ENCODE measurements around the gene EHMT1.

The EHMT1 gene

GRCh38 chr9:137823986-137824771, 205.4 kb downstream of the EHMT1 start:
- no peak for TF ChIP-seq CEBPB (IDR thresholded peaks at IDR 0.05)
- no peak for TF ChIP-seq EP300 (IDR thresholded peaks at IDR 0.05; ENCODE audit: borderline replicate concordance)
- no peak for TF ChIP-seq YY1 (IDR thresholded peaks at IDR 0.05; ENCODE audit: low read depth)
- TF ChIP-seq NFIC (IDR thresholded peaks at IDR 0.05): no peak
- TF ChIP-seq REST (IDR thresholded peaks at IDR 0.05; ENCODE audit: low read depth): no peak
- no peak for TF ChIP-seq TAF1 (IDR thresholded peaks at IDR 0.05; ENCODE audit: low read depth)
- no peak for TF ChIP-seq MAX (IDR thresholded peaks at IDR 0.05)
- no peak for TF ChIP-seq EGR1 (IDR thresholded peaks at IDR 0.05)
- no peak for TF ChIP-seq TEAD4 (IDR thresholded peaks at IDR 0.05)
- no peak for TF ChIP-seq FOXM1 (IDR thresholded peaks at IDR 0.05; ENCODE audit: borderline replicate concordance, low read depth)

- no peak for TF ChIP-seq RAD21 (IDR thresholded peaks at IDR 0.05; ENCODE audit: low read depth)
- TF ChIP-seq TEAD4 (IDR thresholded peaks at IDR 0.05): no peak
- no peak for TF ChIP-seq NFIC (IDR thresholded peaks at IDR 0.05)
- TF ChIP-seq USF1 (IDR thresholded peaks at IDR 0.05): no peak
- TF ChIP-seq CREB1 (IDR thresholded peaks at IDR 0.05; ENCODE audit: low read depth): no peak
- no peak for TF ChIP-seq TAF1 (IDR thresholded peaks at IDR 0.05; ENCODE audit: low read depth)
- TF ChIP-seq ZBTB7A (IDR thresholded peaks at IDR 0.05; ENCODE audit: low read depth): no peak
- TF ChIP-seq REST (IDR thresholded peaks at IDR 0.05; ENCODE audit: low read depth): no peak
- TF ChIP-seq EGR1 (IDR thresholded peaks at IDR 0.05): no peak
- no peak for TF ChIP-seq YY1 (IDR thresholded peaks at IDR 0.05; ENCODE audit: low read depth)
- TF ChIP-seq TCF12 (IDR thresholded peaks at IDR 0.05; ENCODE audit: low read depth): no peak
- TF ChIP-seq FOXM1 (IDR thresholded peaks at IDR 0.05; ENCODE audit: borderline replicate concordance, low read depth): no peak
- TF ChIP-seq MAX (IDR thresholded peaks at IDR 0.05): no peak
- no peak for TF ChIP-seq CEBPB (IDR thresholded peaks at IDR 0.05)
- TF ChIP-seq EP300 (IDR thresholded peaks at IDR 0.05; ENCODE audit: borderline replicate concordance): no peak
Measured at GRCh38 chr9:137825324-137825989, 206.7 kb downstream of the EHMT1 start.

GRCh38 chr9:137827908-137828526, 209.2 kb downstream of the EHMT1 start:
- TF ChIP-seq FOXM1 (IDR thresholded peaks at IDR 0.05; ENCODE audit: borderline replicate concordance, low read depth) (no peak), NFIC (IDR thresholded peaks at IDR 0.05) (no peak), TAF1 (IDR thresholded peaks at IDR 0.05; ENCODE audit: low read depth) (no peak), TCF12 (IDR thresholded peaks at IDR 0.05; ENCODE audit: low read depth) (no peak), EP300 (IDR thresholded peaks at IDR 0.05; ENCODE audit: borderline replicate concordance) (no peak)

- TF ChIP-seq TAF1 (IDR thresholded peaks at IDR 0.05; ENCODE audit: low read depth) (no peak), REST (IDR thresholded peaks at IDR 0.05; ENCODE audit: low read depth) (peak; percentile 95)
Measured at GRCh38 chr9:137828527-137829259, 209.9 kb downstream of the EHMT1 start.
